ENCODE measurements around the gene TTC22.

Gene TTC22

DNA sequence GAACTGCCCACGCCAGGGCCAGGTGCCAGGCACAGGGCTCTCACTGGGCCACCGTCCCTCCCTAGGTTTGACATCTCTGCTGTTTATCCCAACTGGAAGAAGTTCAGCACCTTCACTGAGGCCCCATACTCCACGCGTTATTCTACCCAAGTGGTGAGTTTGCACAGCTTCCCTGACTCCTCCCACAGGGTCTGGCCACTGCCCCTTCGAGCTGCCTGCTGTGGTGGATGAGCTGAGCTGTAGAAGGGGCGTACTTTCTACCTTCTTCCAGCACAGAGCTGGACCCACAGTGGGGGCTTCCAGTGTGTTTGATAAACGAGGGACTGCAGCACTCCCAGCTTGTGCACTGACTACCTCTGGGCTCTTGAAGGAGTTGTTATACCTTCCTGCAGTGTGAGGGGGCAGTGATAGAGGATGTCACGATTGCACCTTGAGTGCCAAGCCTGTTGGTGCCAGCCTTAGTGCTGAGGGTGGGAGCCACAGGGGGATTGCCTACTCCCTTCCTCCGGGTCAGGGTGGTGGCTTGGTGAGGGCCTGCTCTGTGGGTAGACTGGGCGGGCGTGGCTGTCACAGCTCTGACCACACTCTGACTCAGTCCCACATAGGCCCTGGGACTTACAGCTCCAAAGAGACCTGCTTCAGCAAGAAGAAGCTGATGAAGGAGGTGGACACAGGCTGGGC is 5.9 kb upstream of the TTC22 start:
- Histone ChIP-seq H3K4me2 (ENCODE audit: low read length) (no peak overlapping the region), H4K20me1 (ENCODE audit: insufficient read depth, low read length) (no peaks in the 10 kb centered on the region), H3K9ac (ENCODE audit: low read length) (no peak overlapping the region), H2AFZ (ENCODE audit: low read length) (no peak overlapping the region), H3K27me3 (ENCODE audit: insufficient read depth, low read length) (peaks cover 5% of the 10 kb centered on the region; the same call in 1 of the 2 replicates), H3K36me3 (ENCODE audit: insufficient read depth, low read length) (no peaks in the 10 kb centered on the region), H3K9me2 (ENCODE audit: low read depth, low read length) (no peaks in the 10 kb centered on the region), H3F3A (ENCODE audit: insufficient read depth, low read length) (no peaks in the 10 kb centered on the region), H3K4me1 (ENCODE audit: insufficient read depth, low read length, severe bottlenecking) (no peaks in the 10 kb centered on the region), H3K9me3 (ENCODE audit: low read length) (no peaks in the 10 kb centered on the region), H3K79me2 (ENCODE audit: insufficient read depth, low read length) (no peaks in the 10 kb centered on the region), H3K4me3 (ENCODE audit: low read depth, low read length, poor library complexity, severe bottlenecking) (no peak overlapping the region), H3K27ac (ENCODE audit: low read depth, low read length, poor library complexity, severe bottlenecking) (no peak overlapping the region)
- TF ChIP-seq EZH2 (IDR thresholded peaks at IDR 0.05; ENCODE audit: borderline replicate concordance, low read length) (no peak), CTCF (IDR thresholded peaks at IDR 0.05; ENCODE audit: low read length) (no peak)

DNA sequence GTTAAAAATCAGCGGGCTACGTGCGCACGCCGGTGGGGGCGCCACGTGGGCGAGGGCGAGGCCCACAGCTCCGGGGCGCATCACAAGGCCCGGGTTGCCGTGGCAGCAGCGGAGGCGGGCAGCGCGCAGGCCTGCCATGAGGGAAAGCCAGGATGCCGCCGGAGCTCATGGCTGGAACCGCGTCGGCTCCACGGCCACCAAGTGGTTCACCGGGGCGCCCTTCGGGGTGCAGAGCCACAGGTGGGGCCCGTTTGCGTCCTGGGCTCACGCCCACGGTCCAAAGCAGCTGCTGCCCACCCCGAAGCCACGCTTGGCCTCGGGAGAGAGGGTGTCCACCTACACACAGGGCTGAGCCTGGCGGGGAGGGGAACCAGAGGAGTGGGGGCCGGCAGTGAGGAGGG is 4.9 kb upstream of the TTC22 start:
- Histone ChIP-seq H3K36me3 (ENCODE audit: insufficient read depth, low read length) (no peaks in the 10 kb centered on the region), H3K4me1 (ENCODE audit: insufficient read depth, low read length, severe bottlenecking) (peaks cover 9% of the 10 kb centered on the region), H3K27ac (ENCODE audit: low read depth, low read length, poor library complexity, severe bottlenecking) (no peak overlapping the region), H3F3A (ENCODE audit: insufficient read depth, low read length) (no peaks in the 10 kb centered on the region), H3K27me3 (ENCODE audit: insufficient read depth, low read length) (peaks cover 5% of the 10 kb centered on the region; the same call in 1 of the 2 replicates), H3K4me2 (ENCODE audit: low read length) (no peak overlapping the region), H3K4me3 (ENCODE audit: low read depth, low read length, poor library complexity, severe bottlenecking) (no peak overlapping the region), H3K9me2 (ENCODE audit: low read depth, low read length) (no peaks in the 10 kb centered on the region), H4K20me1 (ENCODE audit: insufficient read depth, low read length) (no peaks in the 10 kb centered on the region), H3K79me2 (ENCODE audit: insufficient read depth, low read length) (no peaks in the 10 kb centered on the region), H2AFZ (ENCODE audit: low read length) (no peak overlapping the region), H3K9ac (ENCODE audit: low read length) (no peak overlapping the region), H3K9me3 (ENCODE audit: low read length) (no peaks in the 10 kb centered on the region)
- TF ChIP-seq EZH2 (IDR thresholded peaks at IDR 0.05; ENCODE audit: borderline replicate concordance, low read length) (no peak), CTCF (IDR thresholded peaks at IDR 0.05; ENCODE audit: low read length) (no peak)

DNA sequence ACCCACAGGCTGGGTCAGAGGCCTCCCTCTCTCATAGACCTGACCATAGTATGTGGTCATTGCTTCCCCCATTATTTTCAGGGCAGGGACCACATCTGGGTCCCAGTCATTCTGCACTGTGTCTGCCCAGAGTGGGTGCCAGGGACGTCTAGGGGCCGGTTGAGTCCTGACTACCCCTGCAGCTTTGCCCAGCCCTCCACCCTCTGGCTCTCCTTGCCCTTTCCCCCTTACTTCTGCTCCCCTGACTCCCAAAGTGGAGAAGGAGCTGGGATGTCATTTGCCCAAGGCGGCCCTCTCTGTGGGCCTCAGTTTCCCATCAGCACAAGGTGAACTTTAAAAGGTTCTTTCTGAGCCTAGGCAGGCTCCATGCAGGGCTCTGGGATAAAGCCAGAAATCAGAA is 4.3 kb upstream of the TTC22 start:
- TF ChIP-seq EZH2 (IDR thresholded peaks at IDR 0.05; ENCODE audit: borderline replicate concordance, low read length) (no peak), CTCF (IDR thresholded peaks at IDR 0.05; ENCODE audit: low read length) (no peak)
- Histone ChIP-seq H2AFZ (ENCODE audit: low read length) (no peak overlapping the region), H3K27ac (ENCODE audit: low read depth, low read length, poor library complexity, severe bottlenecking) (no peak overlapping the region)

More for the DNA sequence above, 4.3 kb upstream of the TTC22 start:
- Histone ChIP-seq H4K20me1 (ENCODE audit: insufficient read depth, low read length) (no peaks in the 10 kb centered on the region), H3K4me2 (ENCODE audit: low read length) (no peak overlapping the region), H3K9ac (ENCODE audit: low read length) (no peak overlapping the region), H3K9me2 (ENCODE audit: low read depth, low read length) (no peaks in the 10 kb centered on the region), H3K4me3 (ENCODE audit: low read depth, low read length, poor library complexity, severe bottlenecking) (no peak overlapping the region), H3F3A (ENCODE audit: insufficient read depth, low read length) (no peaks in the 10 kb centered on the region), H3K9me3 (ENCODE audit: low read length) (no peaks in the 10 kb centered on the region), H3K36me3 (ENCODE audit: insufficient read depth, low read length) (no peaks in the 10 kb centered on the region), H3K79me2 (ENCODE audit: insufficient read depth, low read length) (no peaks in the 10 kb centered on the region), H3K27me3 (ENCODE audit: insufficient read depth, low read length) (peaks cover 5% of the 10 kb centered on the region; the same call in 1 of the 2 replicates), H3K4me1 (ENCODE audit: insufficient read depth, low read length, severe bottlenecking) (peaks cover 14% of the 10 kb centered on the region)
